Measurements from ENCODE around the gene OR6V1.

DNA sequence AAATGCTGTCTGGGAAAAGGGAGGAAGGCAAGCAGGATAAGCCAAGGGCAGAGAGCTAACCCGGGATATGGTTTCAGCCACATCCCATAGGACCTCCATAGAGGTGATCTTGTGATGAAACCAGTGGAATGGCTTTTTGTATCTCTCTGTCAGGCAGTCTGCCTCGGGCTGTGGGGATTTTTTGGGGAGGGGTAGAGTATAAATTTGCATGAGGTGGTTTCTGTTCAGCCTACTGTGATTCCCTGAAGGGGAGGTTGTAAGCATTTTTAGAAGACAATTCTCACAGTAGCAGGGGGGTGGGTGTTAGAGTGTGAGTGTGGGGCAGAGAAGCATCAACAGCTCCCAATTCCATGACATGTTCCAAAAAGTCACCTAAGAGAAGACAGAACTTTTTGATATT lies 37.1 kb upstream of the OR6V1 start:
- TF ChIP-seq POLR2A (IDR thresholded peaks at IDR 0.05): no peak
- TF ChIP-seq, protein P1, sequence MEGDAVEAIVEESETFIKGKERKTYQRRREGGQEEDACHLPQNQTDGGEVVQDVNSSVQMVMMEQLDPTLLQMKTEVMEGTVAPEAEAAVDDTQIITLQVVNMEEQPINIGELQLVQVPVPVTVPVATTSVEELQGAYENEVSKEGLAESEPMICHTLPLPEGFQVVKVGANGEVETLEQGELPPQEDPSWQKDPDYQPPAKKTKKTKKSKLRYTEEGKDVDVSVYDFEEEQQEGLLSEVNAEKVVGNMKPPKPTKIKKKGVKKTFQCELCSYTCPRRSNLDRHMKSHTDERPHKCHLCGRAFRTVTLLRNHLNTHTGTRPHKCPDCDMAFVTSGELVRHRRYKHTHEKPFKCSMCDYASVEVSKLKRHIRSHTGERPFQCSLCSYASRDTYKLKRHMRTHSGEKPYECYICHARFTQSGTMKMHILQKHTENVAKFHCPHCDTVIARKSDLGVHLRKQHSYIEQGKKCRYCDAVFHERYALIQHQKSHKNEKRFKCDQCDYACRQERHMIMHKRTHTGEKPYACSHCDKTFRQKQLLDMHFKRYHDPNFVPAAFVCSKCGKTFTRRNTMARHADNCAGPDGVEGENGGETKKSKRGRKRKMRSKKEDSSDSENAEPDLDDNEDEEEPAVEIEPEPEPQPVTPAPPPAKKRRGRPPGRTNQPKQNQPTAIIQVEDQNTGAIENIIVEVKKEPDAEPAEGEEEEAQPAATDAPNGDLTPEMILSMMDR (IDR thresholded peaks at IDR 0.05): no peak
- no peak for TF ChIP-seq POLR2AphosphoS5 (IDR thresholded peaks at IDR 0.05)
- no peak for TF ChIP-seq EP300 (IDR thresholded peaks at IDR 0.05)

Measured in stomach (tissue), 4 donors.